HG02885 (cell line): Measurements from ENCODE around the gene TCAP.
"Not testable (repeated sequence)": the region's sequence is repeated elsewhere in the genome, so short reads cannot be mapped to it uniquely, and the experiment has no call there.

Experiments
- ATAC-seq: cut with Tn5 transposase; IDR thresholded peaks from one replicate; pipeline ENCODE4 v1.9.1; 2021; ENCODE audit warnings: mild to moderate bottlenecking; ENCODE audit not compliant: unreplicated experiment, poor library complexity

Gene TCAP

DNA sequence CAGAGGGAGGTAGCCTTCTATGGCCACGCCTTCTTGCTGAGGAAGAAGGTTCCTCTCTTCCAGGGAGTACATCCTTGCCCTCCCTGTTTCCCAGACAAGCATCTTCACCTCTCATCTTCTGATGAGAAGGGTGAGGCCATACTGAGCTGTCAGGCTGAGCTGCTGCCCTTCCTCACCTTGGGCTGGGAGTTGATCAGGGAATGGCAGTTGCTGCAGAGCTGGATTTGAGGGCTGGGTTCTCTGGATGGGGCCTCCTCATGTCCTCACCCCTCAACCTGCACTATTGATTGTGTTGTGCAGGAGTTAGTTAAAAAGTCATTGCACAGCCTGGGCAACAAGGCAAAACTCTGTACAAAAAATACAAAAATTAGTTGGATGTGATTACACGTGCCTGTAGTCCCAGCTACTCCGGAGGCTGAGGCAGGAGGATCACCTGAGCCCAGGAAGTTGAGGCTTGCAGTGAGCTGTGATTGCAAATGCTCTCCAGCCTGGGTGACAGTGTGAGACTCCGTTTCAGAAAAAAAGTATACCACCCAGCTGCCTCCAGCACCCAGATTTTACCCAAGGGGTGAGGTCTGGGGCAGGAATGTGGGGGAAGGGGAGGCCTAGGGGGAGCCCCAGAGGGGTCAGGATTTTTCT, 36.8 kb downstream of the TCAP start:
- ATAC-seq, result no peak

DNA sequence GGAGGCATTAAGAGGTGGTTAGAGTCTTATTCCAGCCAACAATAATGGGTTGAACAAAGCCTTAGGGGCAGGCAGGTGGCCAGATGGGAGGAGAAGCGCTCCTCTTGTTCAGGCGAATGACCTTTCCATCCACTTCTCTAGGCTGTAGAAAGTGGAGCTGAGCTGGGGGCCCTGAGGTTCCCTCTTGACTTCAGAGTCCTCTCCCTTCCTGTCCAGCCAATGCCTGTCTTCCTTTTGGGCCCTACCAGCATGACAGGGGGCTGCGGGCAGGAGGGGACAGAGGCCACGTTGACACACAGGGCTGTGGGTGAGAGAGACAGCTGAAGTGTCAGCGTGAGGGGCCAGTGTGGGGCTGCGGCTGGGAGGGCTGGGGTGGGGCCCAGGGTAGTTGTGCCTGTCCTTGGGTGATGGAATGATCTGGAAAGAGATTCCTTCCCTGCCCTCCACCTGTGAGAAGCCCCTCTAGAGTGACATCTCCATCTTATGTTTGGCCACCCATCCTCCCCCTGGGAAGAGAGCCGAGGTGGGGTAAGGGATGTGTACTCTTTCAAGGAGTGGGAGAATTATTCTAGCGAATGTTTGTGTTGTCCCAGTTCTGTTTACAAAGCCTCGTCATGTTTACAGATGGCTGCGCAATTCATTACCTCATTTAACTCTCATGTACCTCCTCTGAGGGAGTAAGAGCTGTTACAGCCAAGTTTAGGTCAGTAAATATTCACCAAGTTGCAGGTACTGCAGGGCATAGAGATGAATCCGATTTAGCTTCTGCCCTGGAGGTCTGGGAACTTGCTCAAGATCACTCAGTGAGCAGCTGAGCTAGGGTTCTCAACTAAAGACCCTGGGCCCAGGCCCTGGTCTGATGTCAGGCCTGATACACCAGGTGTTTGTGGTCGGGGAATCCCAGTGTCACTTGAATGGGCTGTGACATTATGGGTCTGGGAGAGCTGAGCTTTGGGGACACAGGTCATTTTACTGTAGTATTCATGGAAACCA, 38.0 kb downstream of the TCAP start:
- ATAC-seq, result no peak

DNA sequence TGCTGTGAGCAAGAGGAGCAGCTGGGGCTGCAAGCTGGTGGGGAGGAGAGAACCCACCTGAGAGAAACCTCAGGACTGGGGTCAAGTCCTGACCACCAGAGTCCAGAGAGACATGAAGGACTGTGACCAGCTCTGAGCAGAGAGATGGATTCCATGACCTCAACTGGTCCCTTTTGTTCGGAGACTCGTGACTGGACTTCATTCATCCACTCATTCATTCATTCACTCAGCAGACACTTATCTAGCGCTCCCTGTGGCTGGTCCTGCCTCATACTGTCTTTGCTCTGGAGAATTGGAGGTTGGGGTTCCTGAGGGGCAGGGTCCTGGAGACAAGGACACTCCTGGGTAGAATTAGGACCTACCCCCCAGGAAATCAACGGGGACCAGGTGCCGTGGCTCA, 38.8 kb downstream of the TCAP start:
- ATAC-seq, result no peak

DNA sequence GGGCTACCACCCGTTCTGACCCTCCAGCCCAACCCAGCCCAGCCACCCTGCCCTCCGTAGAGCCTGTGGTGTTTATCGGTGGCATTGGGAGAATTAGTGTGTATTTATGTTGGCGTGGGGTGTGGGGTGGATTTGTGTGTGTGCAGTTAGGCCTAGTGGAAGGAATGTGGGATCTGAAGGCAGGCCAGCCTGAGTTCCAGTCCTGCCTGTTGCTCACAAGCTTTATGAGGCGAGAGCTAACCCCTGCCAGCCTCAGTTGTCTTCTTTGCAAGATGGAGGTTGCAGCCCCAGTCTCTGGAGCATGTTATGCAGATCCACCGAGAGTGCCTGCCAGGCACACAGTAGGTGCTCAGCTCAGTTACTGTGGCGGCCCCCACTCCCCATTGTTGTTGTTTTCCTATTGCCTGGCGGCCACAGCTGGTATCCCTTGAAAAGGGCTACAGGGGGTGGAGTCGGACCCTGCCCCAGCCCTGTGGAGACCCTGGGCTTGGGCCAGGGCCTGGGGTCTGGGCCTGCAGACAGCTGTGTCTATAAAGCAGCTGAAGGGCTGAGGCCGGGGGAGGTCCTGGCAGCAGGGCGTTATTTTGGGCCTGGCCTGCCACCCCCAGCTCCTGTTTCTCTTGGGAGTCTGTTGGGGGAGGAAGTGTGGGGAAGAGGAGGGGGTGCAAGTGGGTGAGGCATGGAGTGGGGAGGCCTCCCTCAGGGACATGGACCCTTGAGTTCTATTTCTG, 39.8 kb downstream of the TCAP start:
- no peak for ATAC-seq

DNA sequence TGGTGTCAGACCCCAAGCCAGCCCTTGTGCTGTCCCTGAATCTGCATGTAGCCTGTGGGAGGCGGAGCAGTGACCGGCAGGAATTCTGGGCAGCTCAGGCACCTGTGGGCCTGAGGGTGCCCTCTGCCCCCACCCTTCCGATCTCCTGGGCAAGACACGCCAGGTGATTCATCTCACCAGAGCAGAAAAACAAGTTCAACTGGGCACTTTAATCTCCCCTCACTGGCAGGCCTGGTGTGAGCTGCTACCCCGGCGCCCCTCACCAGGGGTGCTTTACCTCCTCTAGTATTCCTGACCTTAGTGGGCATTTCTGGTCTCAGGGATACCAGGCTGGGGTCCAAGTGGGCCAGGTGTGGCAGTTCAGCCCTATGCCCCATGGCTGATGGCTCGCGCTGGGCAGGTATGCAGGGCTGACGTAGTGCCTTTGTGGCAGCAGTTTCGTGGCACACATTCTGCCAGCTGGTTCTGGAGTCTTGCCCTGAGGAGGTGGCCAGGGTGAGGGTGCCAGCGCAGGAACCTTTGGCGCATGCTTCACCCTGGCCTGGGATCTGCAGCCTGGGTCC, 40.7 kb downstream of the TCAP start:
- ATAC-seq, result no peak

DNA sequence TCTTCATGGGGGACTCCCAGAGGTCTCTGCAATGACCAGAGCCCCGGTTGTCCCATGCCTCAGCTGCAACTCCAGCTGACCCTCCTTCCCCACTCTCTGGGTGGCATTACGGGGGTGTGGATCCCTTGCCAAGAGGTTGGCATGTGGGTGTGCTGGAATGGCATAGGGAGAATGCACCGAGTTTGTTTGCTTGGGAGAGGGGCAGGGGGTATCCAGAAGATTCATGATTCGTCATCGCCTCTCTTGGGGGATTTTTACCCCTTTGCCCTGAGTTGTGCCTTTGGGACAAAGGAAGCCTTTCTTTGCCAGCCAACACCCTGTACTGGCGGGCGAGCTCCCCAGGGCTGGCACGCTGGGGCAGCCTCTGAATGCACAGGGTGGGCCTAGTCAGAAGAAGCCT, 41.2 kb downstream of the TCAP start:
- ATAC-seq, result no peak

DNA sequence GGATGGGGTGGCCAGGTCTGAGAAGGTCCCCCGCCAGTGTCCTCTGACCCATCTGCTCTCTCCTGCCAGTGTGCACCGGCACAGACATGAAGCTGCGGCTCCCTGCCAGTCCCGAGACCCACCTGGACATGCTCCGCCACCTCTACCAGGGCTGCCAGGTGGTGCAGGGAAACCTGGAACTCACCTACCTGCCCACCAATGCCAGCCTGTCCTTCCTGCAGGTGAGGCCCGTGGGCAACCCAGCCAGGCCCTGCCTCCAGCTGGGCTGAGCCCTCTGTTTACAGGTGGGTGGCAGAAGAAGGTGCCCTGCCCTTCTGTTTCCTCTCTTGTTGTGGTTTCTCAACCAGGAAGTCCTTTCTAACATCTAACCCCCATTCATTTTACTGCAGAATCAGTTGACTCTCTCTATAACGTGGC, 41.8 kb downstream of the TCAP start:
- ATAC-seq, result no peak

DNA sequence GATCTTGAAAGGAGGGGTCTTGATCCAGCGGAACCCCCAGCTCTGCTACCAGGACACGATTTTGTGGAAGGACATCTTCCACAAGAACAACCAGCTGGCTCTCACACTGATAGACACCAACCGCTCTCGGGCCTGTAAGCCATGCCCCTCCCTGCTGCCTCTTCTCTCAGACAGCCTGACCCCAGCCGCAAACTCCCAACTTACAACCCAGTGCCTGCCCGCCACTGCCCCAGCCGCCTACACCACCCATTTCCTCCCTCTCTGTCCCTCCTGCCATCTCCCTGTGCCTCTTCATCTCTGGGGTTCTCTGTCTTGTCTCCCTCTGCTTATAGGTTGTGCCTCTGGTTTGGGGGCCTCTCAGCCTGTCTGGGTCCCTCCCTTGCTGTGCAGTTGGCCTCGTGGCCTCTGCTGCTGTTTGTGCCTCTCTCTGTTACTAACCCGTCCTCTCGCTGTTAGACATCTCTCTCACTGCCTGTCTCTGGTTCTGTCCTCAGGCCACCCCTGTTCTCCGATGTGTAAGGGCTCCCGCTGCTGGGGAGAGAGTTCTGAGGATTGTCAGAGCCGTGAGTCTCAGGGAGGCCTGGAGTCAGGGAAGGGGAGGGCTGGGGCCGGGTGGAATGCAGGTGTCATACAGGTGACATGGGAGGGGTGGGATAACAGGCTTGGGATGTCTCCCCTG, 44.3 kb downstream of the TCAP start:
- no peak for ATAC-seq

DNA sequence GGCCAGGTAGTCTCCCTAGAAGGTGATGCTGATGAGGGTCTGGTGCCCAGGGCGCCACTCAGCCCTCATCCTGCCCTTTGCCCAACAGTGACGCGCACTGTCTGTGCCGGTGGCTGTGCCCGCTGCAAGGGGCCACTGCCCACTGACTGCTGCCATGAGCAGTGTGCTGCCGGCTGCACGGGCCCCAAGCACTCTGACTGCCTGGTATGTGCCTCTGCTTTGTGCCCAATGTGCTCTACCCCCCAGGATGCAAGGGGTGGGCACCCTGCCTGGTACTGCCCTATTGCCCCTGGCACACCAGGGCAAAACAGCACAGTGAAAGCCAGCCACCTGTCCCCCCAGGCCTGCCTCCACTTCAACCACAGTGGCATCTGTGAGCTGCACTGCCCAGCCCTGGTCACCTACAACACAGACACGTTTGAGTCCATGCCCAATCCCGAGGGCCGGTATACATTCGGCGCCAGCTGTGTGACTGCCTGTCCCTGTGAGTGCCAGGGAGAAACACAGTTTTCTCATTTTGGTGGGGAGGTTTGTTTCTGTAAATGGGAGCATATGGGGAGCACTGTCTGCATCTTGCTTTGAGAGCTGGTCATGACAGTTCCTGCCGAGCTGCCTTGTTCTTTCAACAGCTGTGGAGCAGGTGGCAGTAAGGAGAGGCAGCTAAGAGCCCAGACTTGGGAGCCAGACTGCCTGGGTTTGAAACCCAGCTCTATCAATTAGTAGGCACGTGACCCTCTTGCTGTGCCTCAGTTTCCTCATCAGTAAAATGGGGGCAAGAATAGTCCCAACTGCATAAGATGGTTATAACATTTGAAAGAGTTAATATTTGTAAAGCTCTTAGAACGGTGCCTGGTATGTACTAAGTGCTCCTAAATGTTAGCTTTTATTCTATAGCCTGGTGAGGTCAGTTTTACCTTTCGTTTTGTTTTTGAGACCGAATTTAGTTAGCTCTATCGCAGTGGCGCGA, 45.1 kb downstream of the TCAP start:
- ATAC-seq, result no peak

DNA sequence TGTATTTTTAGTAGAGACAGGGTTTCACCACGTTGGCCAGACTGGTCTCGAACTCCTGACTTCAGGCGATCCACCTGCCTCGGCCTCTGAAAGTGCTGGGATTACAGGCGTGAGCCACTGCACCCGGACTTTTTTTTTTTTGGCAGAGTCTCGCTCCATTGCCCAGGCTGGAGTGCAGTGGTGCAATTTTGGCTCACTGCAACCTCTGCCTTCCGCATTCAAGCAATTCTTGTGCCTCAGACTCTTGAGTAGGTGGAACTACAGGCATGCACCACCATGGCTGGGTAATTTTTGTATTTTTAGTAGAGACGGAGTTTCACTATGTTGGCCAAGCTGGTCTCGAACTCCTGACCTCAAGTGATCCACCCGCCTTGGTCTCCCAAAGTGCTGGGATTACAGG, 45.9 kb downstream of the TCAP start:
- not testable (repeated sequence) for ATAC-seq

DNA sequence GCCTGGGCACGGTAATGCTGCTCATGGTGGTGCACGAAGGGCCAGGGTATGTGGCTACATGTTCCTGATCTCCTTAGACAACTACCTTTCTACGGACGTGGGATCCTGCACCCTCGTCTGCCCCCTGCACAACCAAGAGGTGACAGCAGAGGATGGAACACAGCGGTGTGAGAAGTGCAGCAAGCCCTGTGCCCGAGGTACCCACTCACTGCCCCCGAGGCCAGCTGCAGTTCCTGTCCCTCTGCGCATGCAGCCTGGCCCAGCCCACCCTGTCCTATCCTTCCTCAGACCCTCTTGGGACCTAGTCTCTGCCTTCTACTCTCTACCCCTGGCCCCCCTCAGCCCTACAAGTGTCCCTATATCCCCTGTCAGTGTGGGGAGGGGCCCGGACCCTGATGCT, 46.7 kb downstream of the TCAP start:
- no peak for ATAC-seq

DNA sequence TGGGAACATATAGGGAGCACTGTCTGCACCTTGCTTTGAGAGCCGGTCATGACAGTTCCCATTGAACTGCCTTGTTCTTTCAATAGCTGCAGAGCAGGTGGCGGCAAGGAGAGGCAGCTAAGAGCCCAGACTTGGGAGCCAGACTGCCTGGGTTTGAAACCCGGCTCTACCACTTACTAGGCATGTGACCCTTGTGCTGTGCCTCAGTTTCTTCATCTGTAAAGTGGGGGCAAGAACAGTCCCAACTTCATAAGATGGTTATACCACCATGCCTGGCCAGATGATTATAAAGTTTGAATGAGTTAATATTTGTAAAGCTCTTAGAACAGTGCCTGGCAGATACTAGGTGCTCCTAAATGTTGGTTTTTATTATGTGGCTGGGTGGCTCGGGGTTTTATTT, 49.1 kb downstream of the TCAP start:
- ATAC-seq, result no peak

DNA sequence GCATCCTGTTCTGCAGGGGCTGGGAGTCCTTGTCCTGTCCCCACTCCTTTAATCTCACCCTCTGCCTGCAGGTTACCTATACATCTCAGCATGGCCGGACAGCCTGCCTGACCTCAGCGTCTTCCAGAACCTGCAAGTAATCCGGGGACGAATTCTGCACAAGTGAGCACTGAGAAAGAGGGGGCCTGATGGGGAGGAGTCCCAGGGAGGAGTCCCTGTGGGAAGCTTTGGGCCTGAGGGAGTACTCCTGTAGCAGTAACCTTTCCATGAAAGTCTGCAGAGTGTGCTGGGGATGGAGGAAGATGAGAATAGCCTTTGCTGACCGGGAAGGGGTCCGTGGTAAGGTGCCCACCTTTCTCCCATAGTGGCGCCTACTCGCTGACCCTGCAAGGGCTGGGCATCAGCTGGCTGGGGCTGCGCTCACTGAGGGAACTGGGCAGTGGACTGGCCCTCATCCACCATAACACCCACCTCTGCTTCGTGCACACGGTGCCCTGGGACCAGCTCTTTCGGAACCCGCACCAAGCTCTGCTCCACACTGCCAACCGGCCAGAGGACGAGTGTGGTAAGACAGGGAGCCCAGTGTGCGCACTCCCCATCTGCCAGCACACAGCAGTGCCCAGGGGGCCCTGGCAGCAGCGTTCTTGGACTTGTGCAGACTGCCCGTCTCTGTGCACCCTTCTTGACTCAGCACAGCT, 50.4 kb downstream of the TCAP start:
- no peak for ATAC-seq
